Astrocyte of the cerebellum (primary cell): ENCODE measurements around the gene CISTR.

ENCODE experiments used
- DNase-seq: peaks from one replicate; pipeline ENCODE4 v3.0.0-alpha.2; 2011; ENCODE audit warnings: low read depth
- H3K4me3 ChIP-seq: 2 replicates; pipeline ENCODE4 v1.5.1; 2011; ENCODE audit warnings: mild to moderate bottlenecking, low read depth, low read length, moderate library complexity
- CTCF ChIP-seq: IDR thresholded peaks from 2 replicates; pipeline ENCODE4 v1.5.1; 2012; ENCODE audit warnings: low read length, low read depth, moderate library complexity, mild to moderate bottlenecking; ENCODE audit errors: missing control alignments
- in situ Hi-C: cut with HindIII; loops from 2 replicates; pipeline ENCODE4 v1.10.0; 2017; ENCODE audit warnings: low sequenced_read_pairs

Gene CISTR

GRCh38 chr12:53777936-53778644 lies 26.3 kb upstream of the CISTR start:
- DNase-seq = no peak
- H3K4me3 ChIP-seq = no peak overlapping the region
- in situ Hi-C loops = no loop called here
- no peak for TF ChIP-seq CTCF

GRCh38 chr12:53777412-53777811 lies 25.6 kb upstream of the CISTR start:
- DNase-seq = no peak
- H3K4me3 ChIP-seq = no peak overlapping the region
- no peak for TF ChIP-seq CTCF
- in situ Hi-C loops = no loop called here

GRCh38 chr12:53776872-53777271 lies 25.1 kb upstream of the CISTR start:
- no peak for TF ChIP-seq CTCF
- in situ Hi-C loops = no loop called here
- H3K4me3 ChIP-seq = no peak overlapping the region
- DNase-seq = no peak

GRCh38 chr12:53775478-53776145 lies 23.8 kb upstream of the CISTR start:
- DNase-seq = no peak
- no peak overlapping the region for H3K4me3 ChIP-seq
- no peak for TF ChIP-seq CTCF
- in situ Hi-C loops = no loop called here

- no peak overlapping the region for H3K4me3 ChIP-seq
- peak; percentile 89 for DNase-seq
- no peak for TF ChIP-seq CTCF
- in situ Hi-C loops = loop anchor here (25.0 kb wide), 1 partner anchor 417 kb away; the partner anchor contains the start of gene SMUG1
Observed at GRCh38 chr12:53770281-53770680, 18.5 kb upstream of the CISTR start.

GRCh38 chr12:53768976-53769375 lies 17.2 kb upstream of the CISTR start:
- no peak for TF ChIP-seq CTCF
- no peak overlapping the region for H3K4me3 ChIP-seq
- in situ Hi-C loops = loop anchor here (25.0 kb wide), 1 partner anchor 418 kb away; the partner anchor contains the start of gene SMUG1
- no peak for DNase-seq
